Measurements from ENCODE around the gene KCND3.

KCND3 gene

DNA sequence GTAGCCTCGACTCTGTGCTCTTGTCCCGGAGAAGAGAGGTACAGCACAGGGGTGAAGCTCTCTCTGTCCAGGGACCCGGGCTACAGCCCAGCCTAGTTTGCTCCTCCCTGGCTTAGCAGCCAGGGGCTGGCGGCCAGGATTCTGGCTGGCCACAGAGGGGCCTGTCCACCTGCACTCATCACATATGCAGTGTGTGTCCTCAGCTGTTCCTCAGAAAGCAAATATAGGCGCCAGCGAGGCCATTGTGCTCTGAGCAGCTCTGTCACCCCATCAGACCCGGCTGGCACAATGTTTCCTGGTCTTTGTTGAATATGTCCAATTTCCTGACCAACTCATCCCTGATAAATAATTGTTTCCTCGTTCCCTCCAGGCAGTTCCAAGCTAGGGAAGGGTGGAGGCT is 28.5 kb downstream of the KCND3 start:
- DNase-seq (ENCODE audit: extremely low read depth in 1 of 2, low read depth in 1 of 2): no peak

- DNase-seq (ENCODE audit: extremely low read depth in 1 of 2, low read depth in 1 of 2): no peak
Measured at GRCh38 chr1:111959436-111959835, 30.0 kb downstream of the KCND3 start.

DNA sequence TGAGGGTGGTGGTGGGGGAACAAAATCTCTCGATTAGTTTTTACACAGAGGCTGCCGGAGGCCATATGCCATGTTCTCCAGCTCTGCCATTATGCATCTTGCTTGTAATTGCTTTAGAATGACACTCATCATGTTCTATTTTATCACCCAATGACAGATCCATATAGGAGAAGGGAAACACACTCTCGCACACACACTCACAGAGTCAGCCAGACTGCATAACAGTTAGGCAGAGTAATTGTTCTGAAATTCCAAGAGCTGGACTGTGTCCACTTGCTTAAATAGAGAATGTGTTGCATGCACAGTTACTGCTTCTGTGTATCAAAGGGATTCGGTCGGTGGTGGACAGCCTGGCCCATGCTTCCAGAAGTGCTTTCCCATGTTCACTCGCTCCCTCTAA is 30.6 kb downstream of the KCND3 start:
- no peak for DNase-seq (ENCODE audit: extremely low read depth in 1 of 2, low read depth in 1 of 2)

GRCh38 chr1:111958075-111958474 is 31.4 kb downstream of the KCND3 start:
- DNase-seq (ENCODE audit: extremely low read depth in 1 of 2, low read depth in 1 of 2): no peak

DNA sequence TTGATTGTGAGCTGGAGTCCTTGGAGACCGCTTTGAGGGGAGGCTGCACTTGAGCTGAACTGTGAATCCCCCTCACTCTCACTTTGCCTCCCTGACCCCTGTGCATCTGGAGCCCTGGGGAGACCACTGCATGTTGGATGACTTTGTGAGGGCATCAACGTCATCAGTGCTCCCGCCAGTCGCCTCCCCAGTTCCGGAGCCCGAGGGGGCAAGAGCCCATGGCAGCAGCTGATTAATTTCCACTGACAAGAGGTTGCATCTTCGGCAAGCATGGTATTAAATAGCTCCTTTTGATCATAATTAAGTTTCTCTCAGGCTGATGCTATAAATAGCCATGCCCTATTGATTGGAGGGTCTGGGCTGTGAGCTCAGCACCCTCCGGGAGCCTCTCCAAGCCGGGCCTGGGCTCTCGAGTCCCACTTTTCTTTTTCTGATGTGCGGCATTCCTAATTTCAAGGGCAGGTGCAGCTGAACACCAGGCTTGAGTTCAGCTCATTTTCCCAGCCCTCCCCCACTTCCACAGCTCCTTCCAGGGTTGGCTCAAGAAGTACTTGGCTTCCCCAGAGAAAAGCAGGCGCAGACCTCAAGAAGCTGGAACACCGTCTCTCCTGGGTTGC is 33.2 kb downstream of the KCND3 start:
- no peak for DNase-seq (ENCODE audit: extremely low read depth in 1 of 2, low read depth in 1 of 2)

DNA sequence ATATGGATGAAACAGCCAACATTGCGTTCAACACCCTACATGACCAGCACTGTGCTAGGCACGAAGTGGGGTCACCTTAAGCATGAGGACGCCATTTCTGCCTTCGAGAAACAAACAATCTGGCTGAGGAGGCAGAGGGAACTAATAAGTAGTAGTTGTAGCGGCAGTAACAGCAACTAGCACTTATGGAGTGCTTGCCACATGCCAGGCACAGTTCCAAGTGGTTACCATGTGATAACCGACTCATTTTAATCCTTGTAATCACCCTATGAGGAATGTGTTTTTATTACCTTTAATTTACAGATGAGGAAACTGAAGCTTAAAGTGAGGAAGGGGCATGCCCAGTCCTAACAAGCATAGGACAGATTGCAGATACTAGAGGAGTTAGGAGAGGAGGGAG is 33.7 kb downstream of the KCND3 start:
- DNase-seq (ENCODE audit: extremely low read depth in 1 of 2, low read depth in 1 of 2): no peak

GRCh38 chr1:111953797-111954196 is 35.7 kb downstream of the KCND3 start:
- no peak for DNase-seq (ENCODE audit: extremely low read depth in 1 of 2, low read depth in 1 of 2)

GRCh38 chr1:111952125-111952657 is 37.3 kb downstream of the KCND3 start:
- no peak for DNase-seq (ENCODE audit: extremely low read depth in 1 of 2, low read depth in 1 of 2)

- no peak for DNase-seq (ENCODE audit: extremely low read depth in 1 of 2, low read depth in 1 of 2)
Measured at GRCh38 chr1:111948209-111949171, 41.0 kb downstream of the KCND3 start.

- no peak for DNase-seq (ENCODE audit: extremely low read depth in 1 of 2, low read depth in 1 of 2)
Measured at GRCh38 chr1:111943846-111944749, 45.4 kb downstream of the KCND3 start.

DNA sequence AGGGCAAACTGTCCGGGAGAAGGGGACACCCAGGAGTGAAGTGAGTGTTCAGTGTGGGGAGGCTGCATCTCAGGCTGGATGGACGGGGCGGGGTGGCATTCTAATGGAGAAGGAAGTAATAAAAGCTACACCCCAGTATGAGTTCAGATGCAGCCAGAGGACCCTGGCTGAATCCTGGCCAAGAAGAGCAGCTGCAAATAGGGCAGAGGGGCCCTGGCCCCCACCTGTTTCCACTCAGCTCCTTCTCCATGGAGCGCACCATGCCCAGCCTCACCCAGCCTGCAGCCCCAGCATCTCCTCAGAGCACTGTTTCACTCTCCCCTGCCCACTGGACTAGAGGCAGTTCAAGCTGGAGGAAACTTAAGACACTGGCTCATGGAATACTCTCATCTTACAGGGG is 46.4 kb downstream of the KCND3 start:
- no peak for DNase-seq (ENCODE audit: extremely low read depth in 1 of 2, low read depth in 1 of 2)

DNA sequence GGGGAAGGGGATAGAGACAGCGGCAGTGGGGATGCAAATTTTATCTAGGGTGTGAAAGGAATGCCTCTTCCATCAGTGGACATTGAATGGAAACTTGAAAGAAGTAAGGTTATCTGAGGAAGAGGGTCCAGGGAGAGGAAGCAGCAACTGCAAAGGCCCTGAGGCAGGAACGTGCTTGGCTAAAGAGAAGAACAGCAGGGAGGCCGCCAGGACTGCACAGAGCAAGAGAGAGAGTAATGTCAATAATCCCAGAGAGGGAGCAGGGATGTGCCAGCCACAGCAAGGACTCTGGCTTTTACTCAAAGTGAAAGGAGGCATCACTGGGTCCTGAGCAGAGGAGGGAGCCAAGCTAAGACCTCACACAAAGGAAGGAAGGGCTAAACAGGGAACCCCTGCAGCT is 50.9 kb downstream of the KCND3 start:
- no peak for DNase-seq (ENCODE audit: extremely low read depth in 1 of 2, low read depth in 1 of 2)

DNA sequence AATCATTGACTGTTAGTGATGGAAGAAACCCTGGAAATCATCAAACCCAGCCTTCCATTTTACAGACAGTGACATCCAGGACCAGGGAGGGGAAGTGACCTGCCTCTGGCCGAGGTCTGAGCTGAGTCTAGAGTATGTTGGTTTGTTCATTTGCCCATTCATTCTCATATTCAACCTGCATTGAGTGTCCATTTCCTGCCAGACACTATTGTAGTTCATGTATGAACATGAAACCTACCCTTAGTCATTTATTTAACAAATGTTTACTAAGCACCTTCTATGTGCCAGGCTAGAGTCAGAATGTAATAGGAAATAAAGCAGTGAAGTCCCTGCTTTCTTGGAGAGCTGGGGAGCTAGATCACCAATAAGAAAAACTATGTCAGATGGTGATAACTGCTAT is 51.3 kb downstream of the KCND3 start:
- DNase-seq (ENCODE audit: extremely low read depth in 1 of 2, low read depth in 1 of 2): no peak

DNA sequence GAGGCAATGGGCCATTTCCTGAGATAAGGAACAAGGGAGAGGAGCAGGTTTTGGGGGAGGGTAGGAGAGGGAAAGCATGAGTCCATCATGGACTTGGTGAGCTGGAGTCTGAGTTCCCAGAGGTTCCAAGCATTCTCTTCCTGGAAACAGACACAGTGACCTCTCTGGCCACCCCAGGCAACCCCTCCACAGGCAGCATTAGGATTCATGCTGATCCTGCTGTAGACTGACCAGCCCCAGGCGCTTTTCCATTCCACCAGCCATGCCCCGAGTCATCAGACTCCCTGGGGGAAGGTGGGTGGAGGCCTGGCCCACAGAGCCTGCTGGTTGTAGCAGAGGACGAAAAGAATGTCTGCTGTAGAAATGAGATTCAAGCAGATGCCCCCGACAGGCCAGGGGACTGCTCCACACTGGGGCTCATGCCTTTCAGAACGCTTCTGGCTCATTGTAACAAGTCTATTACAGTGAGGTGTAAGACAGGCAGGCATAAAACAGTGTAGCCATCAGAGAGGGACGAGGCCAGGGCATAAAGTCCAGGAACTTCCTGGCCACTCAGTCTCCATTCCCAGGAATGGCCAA is 52.2 kb downstream of the KCND3 start:
- DNase-seq (ENCODE audit: extremely low read depth in 1 of 2, low read depth in 1 of 2): no peak

- DNase-seq (ENCODE audit: extremely low read depth in 1 of 2, low read depth in 1 of 2): no peak
Measured at GRCh38 chr1:111934106-111934852, 55.2 kb downstream of the KCND3 start.

- no peak for DNase-seq (ENCODE audit: extremely low read depth in 1 of 2, low read depth in 1 of 2)
Measured at GRCh38 chr1:111930356-111930755, 59.1 kb downstream of the KCND3 start.

DNA sequence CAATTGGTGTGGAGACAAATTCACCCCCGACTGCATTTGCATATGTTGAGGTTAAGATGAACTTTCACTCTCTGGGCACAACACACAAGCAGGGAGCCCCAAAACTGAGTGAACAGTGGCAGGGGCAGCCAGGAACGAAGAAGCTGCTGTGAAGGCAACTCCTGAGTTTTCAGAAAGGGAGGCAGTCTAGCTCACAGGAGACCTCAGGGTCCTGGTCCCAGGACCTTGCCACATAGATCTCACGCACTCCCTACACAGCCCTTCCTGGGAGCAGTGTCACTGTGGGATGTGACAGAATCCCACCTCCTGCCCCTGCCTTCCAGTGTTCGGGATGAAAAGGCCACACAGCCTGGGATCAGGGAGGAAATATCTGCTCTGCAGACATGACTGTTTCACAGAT is 60.9 kb downstream of the KCND3 start:
- DNase-seq (ENCODE audit: extremely low read depth in 1 of 2, low read depth in 1 of 2): no peak

GRCh38 chr1:111927652-111928051 is 61.8 kb downstream of the KCND3 start:
- no peak for DNase-seq (ENCODE audit: extremely low read depth in 1 of 2, low read depth in 1 of 2)

GRCh38 chr1:111924786-111925185 is 64.7 kb downstream of the KCND3 start:
- DNase-seq (ENCODE audit: extremely low read depth in 1 of 2, low read depth in 1 of 2): no peak

- no peak for DNase-seq (ENCODE audit: extremely low read depth in 1 of 2, low read depth in 1 of 2)
Measured at GRCh38 chr1:111923766-111924165, 65.7 kb downstream of the KCND3 start.

All from stimulated activated CD8-positive, alpha-beta memory T cell treated with anti-CD3 and anti-CD28 coated beads, Interleukin-7, amount 100 ng/mL, for 48 hours (primary cell).